Neural progenitor cell (in vitro differentiated cells): ENCODE results near the gene TDRKH. TPM values are rescaled to one million over a fixed set of nuclear protein-coding genes. Genes with fewer than 3 reads are reported as not detected.
A peak's percentile ranks its signal among the peaks of the same experiment; 100 is the strongest.

Experiments used
- DNase-seq: peaks from one replicate; pipeline ENCODE4 v3.0.0-alpha.2; 2016; ENCODE audit warnings: low spot score
- H2AFZ ChIP-seq: fragments of 200-600 bp; sonication (generic); replicated peaks from 2 replicates; pipeline ENCODE4 v1.6.1; 2016; ENCODE audit warnings: antibody characterized with exemption
- H3F3A ChIP-seq: fragments of 200-600 bp; sonication (generic); 2 replicates; pipeline ENCODE4 v1.6.1; 2016; ENCODE audit warnings: antibody characterized with exemption, low read depth
- H3K27ac ChIP-seq: fragments of 200-600 bp; sonication (generic); 2 replicates; pipeline ENCODE4 v1.5.1; 2016; ENCODE audit warnings: mild to moderate bottlenecking
- H3K27me3 ChIP-seq: fragments of 200-600 bp; sonication (generic); 2 replicates; pipeline ENCODE4 v1.6.1; 2016; ENCODE audit warnings: mild to moderate bottlenecking, moderate library complexity
- H3K36me3 ChIP-seq: fragments of 200-600 bp; sonication (generic); 2 replicates; pipeline ENCODE4 v1.5.1; 2016
- H3K4me1 ChIP-seq: fragments of 200-600 bp; sonication (generic); 2 replicates; pipeline ENCODE4 v1.6.1; 2016; ENCODE audit warnings: mixed run types
- H3K4me2 ChIP-seq: fragments of 200-600 bp; sonication (generic); 2 replicates; pipeline ENCODE4 v1.6.1; 2016
- H3K4me3 ChIP-seq: fragments of 200-600 bp; sonication (generic); 2 replicates; pipeline ENCODE4 v1.5.1; 2016
- H3K79me2 ChIP-seq: fragments of 200-600 bp; sonication (generic); 2 replicates; pipeline ENCODE4 v1.6.1; 2016; ENCODE audit warnings: low read depth
- H3K9ac ChIP-seq: fragments of 200-600 bp; sonication (generic); 2 replicates; pipeline ENCODE4 v1.6.1; 2016
- H3K9me3 ChIP-seq: fragments of 200-600 bp; sonication (generic); 2 replicates; pipeline ENCODE4 v1.5.1; 2016; ENCODE audit warnings: low read depth
- H4K20me1 ChIP-seq: fragments of 200-600 bp; sonication (generic); 2 replicates; pipeline ENCODE4 v1.6.1; 2016; ENCODE audit warnings: low read depth
- H3K27ac Mint-ChIP-seq: 3 replicates; pipeline ENCODE4 v1.8.0; 2021; ENCODE audit warnings: mixed read lengths
- H3K27me3 Mint-ChIP-seq: 2 replicates; pipeline ENCODE4 v1.8.0; 2022; ENCODE audit warnings: low read depth, mild to moderate bottlenecking, inconsistent platforms, moderate library complexity, mixed read lengths; ENCODE audit not compliant: insufficient read depth
- H3K36me3 Mint-ChIP-seq: 3 replicates; pipeline ENCODE4 v1.8.0; 2021; ENCODE audit warnings: mixed read lengths
- H3K4me1 Mint-ChIP-seq: 3 replicates; pipeline ENCODE4 v1.8.0; 2021; ENCODE audit warnings: mixed read lengths
- H3K4me3 Mint-ChIP-seq: 3 replicates; pipeline ENCODE4 v1.8.0; 2021; ENCODE audit warnings: mild to moderate bottlenecking, moderate library complexity, mixed read lengths
- H3K9me3 Mint-ChIP-seq: 3 replicates; pipeline ENCODE4 v1.8.0; 2020; ENCODE audit warnings: mixed read lengths
- CTCF ChIP-seq: fragments of 200-600 bp; sonication (generic); IDR thresholded peaks from 2 replicates; pipeline ENCODE4 v1.5.1; 2017; ENCODE audit warnings: antibody characterized with exemption, mild to moderate bottlenecking
- EZH2 ChIP-seq: fragments of 200-600 bp; sonication (generic); IDR thresholded peaks from 2 replicates; pipeline ENCODE4 v1.6.1; 2017; ENCODE audit warnings: antibody characterized with exemption, mild to moderate bottlenecking, moderate library complexity
- EZH2phosphoT487 ChIP-seq: fragments of 200-600 bp; sonication (generic); IDR thresholded peaks from 2 replicates; pipeline ENCODE4 v1.6.1; 2017; ENCODE audit warnings: antibody characterized with exemption
- total RNA-seq: library from RNA; depleted of rRNA; stranded (reverse); fragments of >200 nt; gene quantifications from 2 replicates; pipeline ENCODE4 v1.2.3, GENCODE V29; 2015; ENCODE audit warnings: low replicate concordance

The TDRKH gene
- total RNA-seq, 1 donor from 2014 or later, result 26.3 TPM

GRCh38 chr1:151834239-151834638, 43.9 kb upstream of the TDRKH start:
- DNase-seq, result no peak
- Histone ChIP-seq H4K20me1 (no peaks in the 10 kb centered on the region), H3K27ac (no peak overlapping the region), H2AFZ (no peak overlapping the region), H3K4me3 (no peak overlapping the region), H3K79me2 (no peaks in the 10 kb centered on the region), H3K9me3 (no peaks in the 10 kb centered on the region), H3K27me3 (peaks cover 34% of the 10 kb centered on the region), H3K4me2 (no peak overlapping the region), H3K4me1 (peaks cover 9% of the 10 kb centered on the region), H3F3A (peaks cover 18% of the 10 kb centered on the region), H3K9ac (no peak overlapping the region), H3K36me3 (no peaks in the 10 kb centered on the region)
- Mint-ChIP-seq H3K27me3 (peaks cover 38% of the 10 kb centered on the region), H3K36me3 (no peaks in the 10 kb centered on the region), H3K9me3 (peaks cover 6% of the 10 kb centered on the region), H3K27ac (no peak overlapping the region), H3K4me1 (peaks cover 22% of the 10 kb centered on the region), H3K4me3 (no peak overlapping the region)
- no peak for TF ChIP-seq EZH2phosphoT487
- TF ChIP-seq CTCF, result no peak
- no peak for TF ChIP-seq EZH2

GRCh38 chr1:151833172-151833900, 43.0 kb upstream of the TDRKH start:
- no peak for DNase-seq
- H3K4me3 Mint-ChIP-seq, result no peak overlapping the region
- no peaks in the 10 kb centered on the region for H3K79me2 ChIP-seq
- no peaks in the 10 kb centered on the region for H3K9me3 ChIP-seq
- H3K27ac ChIP-seq, result no peak overlapping the region
- H3K27ac Mint-ChIP-seq, result no peak overlapping the region
- no peak overlapping the region for H3K4me2 ChIP-seq
- peaks cover 30% of the 10 kb centered on the region for H3K4me1 Mint-ChIP-seq
- peaks cover 11% of the 10 kb centered on the region for H3K4me1 ChIP-seq
- peaks cover 33% of the 10 kb centered on the region for H3K27me3 Mint-ChIP-seq
- H3K27me3 ChIP-seq, result peaks cover 25% of the 10 kb centered on the region
- no peak for TF ChIP-seq EZH2phosphoT487
- TF ChIP-seq EZH2, result no peak
- TF ChIP-seq CTCF, result no peak
- H3K36me3 ChIP-seq, result no peaks in the 10 kb centered on the region
- H3K9me3 Mint-ChIP-seq, result peaks cover 6% of the 10 kb centered on the region
- H3K9ac ChIP-seq, result no peak overlapping the region
- H3K36me3 Mint-ChIP-seq, result no peaks in the 10 kb centered on the region
- peaks cover 15% of the 10 kb centered on the region for H3F3A ChIP-seq
- H3K4me3 ChIP-seq, result no peak overlapping the region
- H2AFZ ChIP-seq, result no peak overlapping the region
- no peaks in the 10 kb centered on the region for H4K20me1 ChIP-seq

- Histone ChIP-seq H2AFZ (no peak overlapping the region), H3K4me2 (no peak overlapping the region), H3K36me3 (no peaks in the 10 kb centered on the region), H3K9me3 (no peaks in the 10 kb centered on the region), H4K20me1 (no peaks in the 10 kb centered on the region), H3K27ac (no peak overlapping the region), H3K9ac (no peak overlapping the region), H3K4me1 (peaks cover 13% of the 10 kb centered on the region), H3K4me3 (no peak overlapping the region), H3F3A (peaks cover 11% of the 10 kb centered on the region), H3K27me3 (peaks cover 16% of the 10 kb centered on the region), H3K79me2 (no peaks in the 10 kb centered on the region)
- peaks cover 31% of the 10 kb centered on the region for H3K4me1 Mint-ChIP-seq
- H3K27ac Mint-ChIP-seq, result peak overlapping the region; percentile 84
- TF ChIP-seq EZH2 (no peak), CTCF (no peak), EZH2phosphoT487 (no peak)
- H3K9me3 Mint-ChIP-seq, result peaks cover 3% of the 10 kb centered on the region
- H3K36me3 Mint-ChIP-seq, result no peaks in the 10 kb centered on the region
- H3K4me3 Mint-ChIP-seq, result no peak overlapping the region
- no peak for DNase-seq
- H3K27me3 Mint-ChIP-seq, result peaks cover 29% of the 10 kb centered on the region
Observed at GRCh38 chr1:151832318-151832980, 42.1 kb upstream of the TDRKH start.
